ENCODE data around the gene NMT1. TPM values are rescaled to one million over a fixed set of nuclear protein-coding genes. Genes with fewer than 3 reads are reported as not detected.

The NMT1 gene
- total RNA-seq, 2 experiments from 2014 or later, result 156 to 169 TPM

- H3K4me1 Mint-ChIP-seq (ENCODE audit: low read depth), result peaks cover 21% of the 10 kb centered on the region
- peaks cover 33% of the 10 kb centered on the region for H3K27me3 Mint-ChIP-seq
- intact Hi-C loops (cut with micrococcal nuclease), result loop anchor here (5.0 kb wide), 1 partner anchor 99 kb away; no protein-coding TSS in a partner anchor
- H3K36me3 Mint-ChIP-seq (ENCODE audit: low read depth), result peaks cover 5% of the 10 kb centered on the region
- peak; percentile 68 for ATAC-seq
- H3K27ac Mint-ChIP-seq, result no peak overlapping the region
- ChIA-PET CTCF (interaction anchor here (0.6 to 6.7 kb wide), 52 partner anchors 9 to 247 kb away, joined by 3 to 119 read pairs (median 5); partner anchors contain the start of genes ACBD4, C1QL1, EFTUD2 and KIF18B), POLR2A (interaction anchor here (0.6 to 3.8 kb wide), 8 partner anchors 12 to 123 kb away, joined by 3 to 21 read pairs (median 6); partner anchors contain the start of genes EFTUD2 and KIF18B)
- TF ChIP-seq CTCF (IDR thresholded peaks at IDR 0.05), result peak; percentile 96
- peak; percentile 65 for DNase-seq
- H3K9me3 Mint-ChIP-seq, result no peaks in the 10 kb centered on the region
- peak overlapping the region; percentile 33 for H3K4me3 Mint-ChIP-seq
These were observed 39.4 kb upstream of the NMT1 start for GRCh38 chr17:45021607-45022287.

GRCh38 chr17:45022288-45022648 lies 38.8 kb upstream of the NMT1 start:
- intact Hi-C loops (cut with micrococcal nuclease), result loop anchor here (5.0 kb wide), 1 partner anchor 100 kb away; no protein-coding TSS in a partner anchor
- Mint-ChIP-seq H3K4me1 (ENCODE audit: low read depth) (peaks cover 21% of the 10 kb centered on the region), H3K27me3 (peaks cover 31% of the 10 kb centered on the region), H3K36me3 (ENCODE audit: low read depth) (peaks cover 5% of the 10 kb centered on the region), H3K27ac (no peak overlapping the region), H3K9me3 (no peaks in the 10 kb centered on the region), H3K4me3 (no peak overlapping the region)
- TF ChIP-seq CTCF (IDR thresholded peaks at IDR 0.05), result peak; percentile 46
- ATAC-seq (no peak), DNase-seq (no peak)
- ChIA-PET POLR2A (interaction anchor here (0.6 to 1.7 kb wide), 5 partner anchors 11 to 123 kb away, joined by 3 to 6 read pairs (median 5); partner anchors contain the start of gene EFTUD2), CTCF (interaction anchor here (0.6 to 6.7 kb wide), 45 partner anchors 10 to 247 kb away, joined by 3 to 119 read pairs (median 5); partner anchors contain the start of genes ACBD4, C1QL1, EFTUD2 and NMT1)

- no peak for ATAC-seq
- ChIA-PET CTCF (interaction anchor here (0.6 to 6.7 kb wide), 43 partner anchors 10 to 247 kb away, joined by 3 to 119 read pairs (median 5); partner anchors contain the start of genes ACBD4, C1QL1, EFTUD2 and NMT1), POLR2A (interaction anchor here (0.6 to 1.0 kb wide), 4 partner anchors 11 to 123 kb away, joined by 3 to 6 read pairs (median 4); partner anchors contain the start of gene EFTUD2)
- no peak overlapping the region for H3K4me3 Mint-ChIP-seq
- H3K27ac Mint-ChIP-seq, result no peak overlapping the region
- H3K4me1 Mint-ChIP-seq (ENCODE audit: low read depth), result peaks cover 21% of the 10 kb centered on the region
- intact Hi-C loops (cut with micrococcal nuclease), result loop anchor here (5.0 kb wide), 1 partner anchor 100 kb away; no protein-coding TSS in a partner anchor
- peaks cover 5% of the 10 kb centered on the region for H3K36me3 Mint-ChIP-seq (ENCODE audit: low read depth)
- H3K9me3 Mint-ChIP-seq, result no peaks in the 10 kb centered on the region
- no peak for DNase-seq
- H3K27me3 Mint-ChIP-seq, result peaks cover 31% of the 10 kb centered on the region
- TF ChIP-seq CTCF (IDR thresholded peaks at IDR 0.05), result no peak
These were observed 38.3 kb upstream of the NMT1 start for GRCh38 chr17:45022655-45023339.

- no peak for TF ChIP-seq CTCF (IDR thresholded peaks at IDR 0.05)
- Mint-ChIP-seq H3K36me3 (ENCODE audit: low read depth) (peaks cover 17% of the 10 kb centered on the region), H3K4me3 (no peak overlapping the region), H3K27me3 (no peaks in the 10 kb centered on the region), H3K9me3 (no peaks in the 10 kb centered on the region), H3K27ac (no peak overlapping the region), H3K4me1 (ENCODE audit: low read depth) (no peaks in the 10 kb centered on the region)
- intact Hi-C loops (cut with micrococcal nuclease), result no loop called here
- ChIA-PET CTCF (no interaction called here), POLR2A (interaction anchor here (0.5 to 1.2 kb wide), 3 partner anchors 10 to 65 kb away, joined by 3 to 4 read pairs (median 3); no protein-coding TSS in a partner anchor)
- ATAC-seq, result no peak
- DNase-seq, result no peak
These were observed 32.0 kb upstream of the NMT1 start for GRCh38 chr17:45029096-45029495.

Measured in activated CD8-positive, alpha-beta T cell treated with anti-CD3 and anti-CD28 coated beads for 36 hours (primary cell).